Inflammatory macrophage treated with lipopolysaccharide for 4 hours (primary cell): ENCODE data around the gene RBM44.
A peak's percentile ranks its signal among the peaks of the same experiment; 100 is the strongest.
"Not testable (repeated sequence)": the region's sequence is repeated elsewhere in the genome, so short reads cannot be mapped to it uniquely, and the experiment has no call there.

ENCODE experiments used
- DNase-seq: peaks from one replicate; pipeline ENCODE4 v3.0.0-alpha.2; 2020

The RBM44 gene

GRCh38 chr2:237859082-237859433 lies 60.5 kb downstream of the RBM44 start:
- no peak for DNase-seq

- DNase-seq = peak; percentile 19
Observed at GRCh38 chr2:237859533-237860272, 61.1 kb downstream of the RBM44 start, which contains the start of gene RAMP1. RAMP1 (plus strand) TSS chr2:237859623; CDS start chr2:237859676, 53 bp downstream.

GRCh38 chr2:237860273-237860935 lies 61.8 kb downstream of the RBM44 start:
- no peak for DNase-seq

GRCh38 chr2:237861875-237862527 lies 63.4 kb downstream of the RBM44 start:
- DNase-seq = no peak

- no peak for DNase-seq
Observed at GRCh38 chr2:237862528-237862895, 63.9 kb downstream of the RBM44 start.

- DNase-seq = no peak
Observed at GRCh38 chr2:237863102-237863511, 64.5 kb downstream of the RBM44 start.

- no peak for DNase-seq
Observed at GRCh38 chr2:237863689-237864443, 65.3 kb downstream of the RBM44 start.

GRCh38 chr2:237864444-237864931 lies 65.9 kb downstream of the RBM44 start:
- no peak for DNase-seq

GRCh38 chr2:237864940-237865622 lies 66.5 kb downstream of the RBM44 start:
- DNase-seq = no peak

GRCh38 chr2:237865623-237866041 lies 67.1 kb downstream of the RBM44 start:
- DNase-seq = no peak

- peak; percentile 38 for DNase-seq
Observed at GRCh38 chr2:237866101-237866621, 67.6 kb downstream of the RBM44 start.

- DNase-seq = no peak
Observed at GRCh38 chr2:237867465-237867864, 68.9 kb downstream of the RBM44 start.

GRCh38 chr2:237868074-237868473 lies 69.5 kb downstream of the RBM44 start:
- not testable (repeated sequence) for DNase-seq

GRCh38 chr2:237868631-237869342 lies 70.2 kb downstream of the RBM44 start:
- peak; percentile 47 for DNase-seq

- no peak for DNase-seq
Observed at GRCh38 chr2:237869343-237870102, 70.9 kb downstream of the RBM44 start.

- no peak for DNase-seq
Observed at GRCh38 chr2:237870126-237870525, 71.5 kb downstream of the RBM44 start.

GRCh38 chr2:237870754-237871651 lies 72.4 kb downstream of the RBM44 start:
- DNase-seq = no peak

GRCh38 chr2:237872178-237872887 lies 73.8 kb downstream of the RBM44 start:
- DNase-seq = no peak

- DNase-seq = no peak
Observed at GRCh38 chr2:237873421-237873831, 74.8 kb downstream of the RBM44 start.
